OCI-M2 (cell line): ENCODE data around the gene TAC4.

Experiments
- DNase-seq: peaks from one replicate; lab custom pipeline; 2025; ENCODE audit not compliant: unreplicated experiment; lab: John Stamatoyannopoulos, UW

The TAC4 gene

DNA sequence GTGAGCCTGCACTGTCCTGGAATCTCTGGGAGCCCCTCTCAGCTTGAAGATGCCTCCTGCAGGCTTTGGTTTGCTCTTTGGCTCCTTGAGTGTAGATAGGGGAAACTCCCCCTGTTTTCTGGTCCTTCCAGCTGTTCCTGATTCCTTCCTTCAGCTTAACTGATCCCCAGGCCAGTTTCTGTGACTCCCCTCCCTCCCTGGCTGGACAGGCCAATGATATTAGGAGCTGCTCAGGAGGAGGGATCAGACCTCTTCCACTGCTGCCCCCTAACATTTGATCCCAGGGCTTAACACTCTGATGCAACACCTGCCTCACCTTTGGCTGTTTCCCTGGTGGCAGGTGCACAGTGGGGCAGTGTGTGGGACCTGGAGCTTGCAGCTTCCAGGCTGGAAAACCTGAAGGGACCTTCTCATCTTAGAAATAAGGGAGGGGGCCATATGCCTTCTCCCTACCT is at the start of gene TAC4:
TAC4 (minus strand) TSS at position 51 of the 455 bp plus-strand sequence. CDS start 52 bp downstream, outside the sequence.
- DNase-seq, result no peak

- no peak for DNase-seq
Measured at GRCh38 chr17:49896860-49897259, 49.0 kb upstream of the TAC4 start.

DNA sequence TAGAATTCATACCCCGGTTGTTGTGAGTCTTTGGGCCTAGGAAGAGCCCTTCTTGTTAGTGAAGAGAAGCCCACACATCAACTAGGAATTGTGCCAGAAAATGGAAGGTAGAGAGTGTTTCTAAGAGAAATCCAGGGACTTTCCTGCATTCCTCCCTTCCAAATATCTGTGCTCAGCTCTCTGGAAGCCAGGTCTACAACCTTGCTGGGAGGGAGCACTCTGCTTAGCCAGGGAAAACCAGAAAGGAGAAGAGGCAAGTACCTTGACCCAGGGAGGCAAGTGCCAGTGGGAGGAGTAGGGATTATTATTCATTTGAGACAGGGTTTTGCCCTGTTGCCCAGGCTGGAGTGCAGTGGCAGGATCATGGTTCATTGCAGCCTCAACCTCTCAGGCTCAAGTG is 48.4 kb upstream of the TAC4 start:
- no peak for DNase-seq

DNA sequence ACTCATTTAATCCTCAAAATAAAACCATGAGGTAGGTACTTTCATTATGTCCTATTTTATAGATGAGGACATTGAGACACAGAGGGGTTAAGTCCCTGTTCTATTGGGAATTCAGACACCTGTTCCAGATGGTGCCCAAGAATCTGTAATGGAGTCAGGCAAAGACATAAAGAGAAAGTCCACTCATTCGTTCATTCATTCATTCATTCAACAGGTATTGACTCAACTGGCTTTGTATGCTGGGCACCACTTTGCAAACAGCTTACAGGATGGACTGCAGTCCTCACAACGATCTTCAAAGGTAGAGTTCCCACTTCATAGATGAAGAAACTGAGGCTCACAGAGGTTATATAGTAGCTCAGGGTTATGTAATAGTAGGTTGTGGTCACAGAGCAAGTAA is 47.9 kb upstream of the TAC4 start:
- no peak for DNase-seq

DNA sequence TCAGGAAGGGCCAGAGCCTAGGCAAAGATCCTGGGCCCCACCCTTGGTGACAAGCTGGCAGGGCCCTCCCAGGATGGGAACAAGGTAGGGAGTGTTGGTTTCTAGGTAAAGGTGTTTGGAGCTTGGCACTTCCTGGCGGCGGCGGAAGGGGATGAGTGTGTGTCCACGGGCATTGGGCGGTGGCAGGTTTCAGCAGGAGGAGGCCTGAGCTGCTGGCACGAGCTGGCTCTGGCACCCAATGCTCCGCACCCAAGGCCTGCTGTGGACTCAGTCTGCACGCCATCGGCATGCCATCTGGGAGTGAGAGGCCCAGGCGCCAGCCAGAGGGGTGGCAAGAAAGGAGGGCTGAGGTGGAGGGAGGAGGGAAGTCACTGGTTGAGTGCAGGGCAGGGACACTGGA is 46.9 kb upstream of the TAC4 start:
- no peak for DNase-seq

GRCh38 chr17:49891694-49892389 is 44.0 kb upstream of the TAC4 start:
- no peak for DNase-seq

DNA sequence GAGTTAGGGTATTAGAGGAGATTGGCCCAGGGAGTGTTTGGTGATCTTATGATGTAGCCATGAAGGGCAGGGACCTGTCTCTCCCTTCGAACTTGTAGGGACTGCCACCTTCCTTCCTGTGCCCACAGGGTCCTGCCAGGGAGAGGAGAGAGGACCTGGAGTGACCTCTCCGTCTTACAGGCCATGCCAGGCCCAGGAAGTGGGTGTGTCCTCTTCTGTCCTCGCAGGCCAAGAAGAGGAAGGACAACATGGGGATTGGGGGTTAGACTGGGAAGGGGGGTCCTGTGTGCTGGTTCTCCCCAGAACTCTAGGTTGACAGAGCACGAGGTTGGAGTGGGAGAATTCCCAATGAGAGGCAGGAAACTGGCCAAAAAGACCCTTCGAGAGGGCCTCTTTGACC is 43.4 kb upstream of the TAC4 start:
- no peak for DNase-seq

DNA sequence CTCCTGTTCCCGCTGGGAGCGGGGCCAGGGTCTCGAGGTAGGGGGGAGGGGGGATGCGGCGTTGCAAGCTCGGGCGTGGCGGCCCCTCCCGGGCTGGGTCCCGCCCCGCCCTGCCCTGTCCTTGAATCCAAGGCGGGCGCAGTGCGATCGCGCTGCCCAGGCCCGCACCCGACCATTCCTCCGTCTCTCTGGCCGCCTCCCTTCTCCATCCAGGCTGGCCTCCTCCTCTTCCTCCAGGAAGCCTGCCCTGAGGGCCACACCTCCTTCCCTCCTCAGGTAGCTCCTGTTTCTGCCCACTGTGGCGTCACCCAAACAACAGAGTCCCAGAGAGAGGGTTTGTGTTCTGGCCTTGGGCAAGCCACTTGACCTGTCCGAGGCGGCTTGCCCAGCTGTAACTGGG is 43.0 kb upstream of the TAC4 start:
- no peak for DNase-seq

GRCh38 chr17:49890077-49890821 is 42.4 kb upstream of the TAC4 start:
- DNase-seq, result no peak

DNA sequence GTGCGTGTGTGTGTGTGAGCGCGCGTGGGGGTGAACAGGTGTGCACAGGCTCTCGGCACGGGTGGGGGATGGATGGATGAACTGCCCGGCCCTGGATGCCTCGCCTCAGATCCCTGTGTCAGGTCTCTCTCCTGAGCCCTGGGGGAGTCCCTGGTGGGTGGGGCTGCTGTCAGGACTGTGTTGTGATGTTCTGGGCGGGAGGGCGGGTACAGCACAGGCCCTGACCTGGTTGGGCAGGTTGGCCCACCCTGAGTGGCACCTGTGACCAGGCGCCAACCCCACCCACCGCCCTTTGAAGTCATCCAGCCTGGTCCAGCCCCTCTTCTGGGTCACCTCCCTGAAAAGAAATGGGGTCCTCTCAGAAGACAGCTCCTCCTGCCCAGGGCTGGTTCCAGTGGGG is 41.6 kb upstream of the TAC4 start:
- no peak for DNase-seq

DNA sequence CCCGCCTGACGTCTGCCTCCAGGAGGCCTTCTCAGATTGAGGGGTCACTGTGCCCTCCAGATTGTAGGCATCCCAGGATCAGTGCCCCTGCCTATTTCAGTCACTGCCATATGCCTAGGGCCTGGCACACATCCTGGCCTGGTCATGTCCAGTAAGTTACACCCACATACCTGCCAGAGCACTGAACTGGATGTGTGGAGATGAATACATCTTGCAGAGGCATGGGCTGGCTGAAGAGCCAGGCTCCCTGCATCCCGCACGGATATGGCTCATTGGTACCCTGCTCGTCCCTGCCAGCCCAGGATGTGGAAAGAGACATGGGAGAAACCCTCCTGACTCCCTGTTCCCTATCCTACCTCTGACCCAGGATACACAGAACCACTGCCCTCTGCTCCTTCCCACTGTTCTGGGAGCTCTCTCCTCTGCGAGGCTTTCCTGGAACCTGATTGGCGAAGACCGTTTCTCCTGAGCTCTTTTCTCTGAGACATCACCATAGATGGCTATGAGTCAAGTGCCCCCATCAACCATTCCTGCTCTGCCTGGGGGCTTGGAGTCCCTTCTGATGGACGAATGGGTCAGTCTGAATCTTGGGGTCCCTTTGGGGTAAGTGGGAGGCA is 40.0 kb upstream of the TAC4 start:
- DNase-seq, result no peak

DNA sequence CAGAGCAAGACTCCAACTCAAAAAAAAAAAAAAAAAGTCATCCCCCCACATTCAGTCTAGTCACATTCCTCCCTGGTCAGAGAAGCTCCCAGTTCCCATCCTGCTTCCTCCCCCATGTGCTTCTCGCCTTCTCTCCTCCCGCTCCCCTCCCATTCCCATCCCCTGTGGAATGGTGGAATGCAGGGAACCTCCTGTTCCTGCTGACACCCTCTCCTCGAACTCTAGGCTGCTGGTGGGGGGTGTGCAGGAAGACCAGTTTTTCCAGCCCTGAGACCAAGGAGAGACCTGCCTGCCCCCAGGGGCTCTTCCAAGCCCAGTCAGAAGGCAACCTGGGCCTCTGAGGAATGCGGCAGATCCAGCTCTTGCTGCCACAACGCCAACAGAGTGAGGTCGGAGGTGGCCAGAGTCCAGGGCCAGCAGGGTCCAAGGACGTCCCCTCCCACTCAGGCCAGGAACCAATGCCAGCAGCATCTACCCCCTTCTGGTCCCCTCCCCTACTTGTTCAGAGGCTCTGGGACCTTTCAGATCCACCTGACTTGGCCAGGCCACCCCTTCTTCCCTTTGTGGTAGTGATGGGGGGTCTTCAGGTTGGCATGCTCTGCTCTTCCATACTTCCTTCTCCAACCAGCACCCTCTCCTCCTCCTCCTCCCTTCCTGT is 39.3 kb upstream of the TAC4 start:
- no peak for DNase-seq

DNA sequence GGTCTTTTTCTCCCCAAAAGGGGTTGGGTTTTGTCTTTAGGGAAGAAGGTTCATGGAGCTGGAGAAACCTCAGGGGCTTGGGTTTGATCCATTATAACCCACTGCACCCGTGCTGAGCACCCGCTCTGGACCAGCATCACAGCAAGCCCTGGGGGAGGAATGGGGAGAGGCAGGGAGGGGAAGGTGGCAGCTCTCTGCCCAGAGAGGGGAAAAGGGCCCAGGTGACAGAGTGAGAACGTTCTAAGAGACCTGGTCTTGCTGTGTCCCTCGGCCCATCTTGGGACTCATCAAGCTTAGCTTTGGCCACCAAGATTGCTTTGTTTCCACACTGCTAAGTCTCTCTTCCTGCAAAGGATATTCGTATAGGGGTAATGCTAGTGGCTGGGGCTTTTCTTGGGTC is 38.2 kb upstream of the TAC4 start:
- no peak for DNase-seq

- DNase-seq, result no peak
Measured at GRCh38 chr17:49882434-49882833, 34.6 kb upstream of the TAC4 start.

- DNase-seq, result no peak
Measured at GRCh38 chr17:49881054-49881402, 33.2 kb upstream of the TAC4 start.

GRCh38 chr17:49880291-49881053 is 32.6 kb upstream of the TAC4 start:
- peak; percentile 34 for DNase-seq

DNA sequence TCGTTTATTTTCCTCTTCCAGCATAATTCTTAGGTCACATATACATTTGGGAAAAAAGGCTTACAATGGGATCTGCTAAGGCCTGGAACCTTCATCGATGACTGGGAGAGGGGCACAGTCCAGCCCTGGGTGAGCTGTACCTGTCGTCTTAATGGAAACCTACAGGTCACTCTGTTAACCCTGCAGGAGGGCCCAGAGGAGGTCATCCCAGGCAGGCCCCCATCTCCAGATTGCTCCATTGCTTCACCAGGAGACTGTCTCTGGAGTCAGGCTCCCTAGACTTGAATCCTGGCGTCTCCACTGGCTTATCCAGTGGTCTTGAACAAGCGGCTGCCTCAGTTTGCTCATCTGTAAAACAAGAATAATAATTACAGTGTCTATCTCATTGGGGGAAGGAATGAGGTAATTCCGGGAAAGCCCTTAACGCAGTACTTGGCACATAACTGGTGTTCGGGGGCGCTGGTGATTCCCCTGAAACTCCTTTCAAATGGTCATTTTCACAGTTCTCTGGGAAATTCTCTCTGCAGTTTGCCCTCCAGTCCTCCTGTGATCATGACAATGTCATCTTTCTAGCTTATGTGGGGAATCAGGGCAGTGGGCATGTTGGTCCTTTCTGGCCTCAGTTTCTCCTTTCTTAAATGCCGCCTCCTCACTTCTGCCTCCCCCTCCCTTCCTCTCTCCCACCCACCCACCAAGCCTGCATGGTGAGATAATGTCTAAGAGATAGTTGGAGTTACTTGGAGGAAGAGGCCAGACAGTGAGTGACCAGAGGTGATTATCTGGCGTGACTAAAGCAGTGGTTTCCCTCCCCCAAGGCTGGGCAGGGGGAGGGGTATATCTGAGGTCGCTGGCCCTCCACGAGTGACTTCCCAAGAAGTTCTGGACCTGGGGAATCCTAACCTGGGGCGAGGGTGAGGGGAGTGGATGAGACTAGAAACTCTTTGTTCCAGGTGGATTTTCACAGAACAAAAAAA is 31.3 kb upstream of the TAC4 start:
- no peak for DNase-seq

GRCh38 chr17:49875685-49876084 is 27.8 kb upstream of the TAC4 start:
- DNase-seq, result no peak

GRCh38 chr17:49874911-49875310 is 27.0 kb upstream of the TAC4 start:
- no peak for DNase-seq

DNA sequence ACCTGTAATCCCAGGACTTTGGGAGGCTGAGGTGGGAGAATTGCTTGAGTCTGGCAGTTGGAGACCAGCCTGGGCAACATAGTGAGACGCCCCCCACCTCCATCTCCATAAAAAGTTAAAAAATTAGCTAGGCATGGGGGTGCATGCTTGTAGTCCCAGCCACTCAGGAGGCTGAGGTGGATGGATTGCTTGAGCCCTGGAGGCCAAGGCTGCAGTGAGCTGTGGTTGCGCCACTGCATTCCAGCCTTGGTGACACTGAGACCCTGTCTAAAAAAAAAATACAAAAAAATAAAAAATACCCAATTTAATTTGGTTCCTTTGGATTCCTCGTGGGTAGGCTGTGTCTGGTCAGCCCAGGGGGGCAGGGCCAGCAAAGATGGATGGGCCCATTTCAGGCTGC is 26.1 kb upstream of the TAC4 start:
- DNase-seq, result no peak
